Esophagus squamous epithelium (tissue), 4 donors: ENCODE results near the gene MYPN.

Source experiments
- CTCF ChIP-seq, 6 experiments: fragments of 450-650 bp in 4 of 6; fragments of 200-600 bp in 2 of 6; sonication (generic) in 2 of 6; IDR thresholded peaks; one replicate each; pipeline ENCODE4 v1.5.1; 2016 to 2019; ENCODE audit warnings: antibody characterized with exemption in 6 of 6, mild to moderate bottlenecking in 4 of 6, moderate library complexity in 4 of 6
- POLR2A ChIP-seq, 4 donors: fragments of 450-650 bp; IDR thresholded peaks; one replicate each; pipeline ENCODE4 v1.6.1; 2017; ENCODE audit warnings: antibody characterized with exemption in 4 of 4, mild to moderate bottlenecking in 4 of 4, moderate library complexity in 3 of 4

- TF ChIP-seq CTCF (IDR thresholded peaks at IDR 0.05) = no peak
- no peak for TF ChIP-seq POLR2A (IDR thresholded peaks at IDR 0.05)
These were observed 142.6 kb downstream of the MYPN start for GRCh38 chr10:68251625-68252495.
